ENCODE measurements around the gene LPP. TPM values are rescaled to one million over a fixed set of nuclear protein-coding genes. Genes with fewer than 3 reads are reported as not detected.

Gene LPP
- polyA plus RNA-seq, 1 donor (not counting 4 experiments of a cell fraction or from before 2014, with no cell fraction given) = 16.0 TPM

DNA sequence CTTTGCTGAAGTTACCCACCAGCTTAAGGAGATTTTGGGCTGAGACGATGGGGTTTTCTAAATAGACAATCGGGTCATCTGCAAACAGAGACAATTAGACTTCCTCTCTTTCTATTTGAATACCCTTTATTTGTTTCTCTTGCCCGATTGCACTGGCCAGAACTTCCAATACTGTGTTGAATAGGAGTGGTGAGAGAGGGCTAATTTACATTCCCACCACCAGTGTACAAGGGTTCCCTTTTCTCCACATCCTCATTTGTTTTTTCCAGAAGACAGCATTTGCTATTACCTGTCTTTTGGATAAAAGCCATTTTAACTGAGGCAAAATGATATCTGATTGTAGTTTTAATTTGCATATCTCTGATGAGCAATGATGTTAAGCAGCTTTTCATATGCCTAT, 687.9 kb downstream of the LPP start:
- no peak overlapping the region for H2AFZ ChIP-seq (ENCODE audit: control insufficient read depth, low read length)
- dilution Hi-C loops (cut with MboI; ENCODE audit: extremely low pct_ligation_motif_present, low sequenced_read_pairs) = no loop called here
- DNase-seq (ENCODE audit: low read depth, low spot score) (no peak), FAIRE-seq (no peak)
- no peak overlapping the region for H3K4me3 ChIP-seq (ENCODE audit: control insufficient read depth in 2 of 3, extremely low read depth in 1 of 3, insufficient read depth in 2 of 3, low read depth in 1 of 3, low read length in 3 of 3)
- no peaks in the 10 kb centered on the region for H4K20me1 ChIP-seq (ENCODE audit: control insufficient read depth, extremely low read depth, insufficient read depth, low read length)
- no peak for TF ChIP-seq EZH2 (IDR thresholded peaks at IDR 0.05; ENCODE audit: low read length)
- TF ChIP-seq, protein P1, sequence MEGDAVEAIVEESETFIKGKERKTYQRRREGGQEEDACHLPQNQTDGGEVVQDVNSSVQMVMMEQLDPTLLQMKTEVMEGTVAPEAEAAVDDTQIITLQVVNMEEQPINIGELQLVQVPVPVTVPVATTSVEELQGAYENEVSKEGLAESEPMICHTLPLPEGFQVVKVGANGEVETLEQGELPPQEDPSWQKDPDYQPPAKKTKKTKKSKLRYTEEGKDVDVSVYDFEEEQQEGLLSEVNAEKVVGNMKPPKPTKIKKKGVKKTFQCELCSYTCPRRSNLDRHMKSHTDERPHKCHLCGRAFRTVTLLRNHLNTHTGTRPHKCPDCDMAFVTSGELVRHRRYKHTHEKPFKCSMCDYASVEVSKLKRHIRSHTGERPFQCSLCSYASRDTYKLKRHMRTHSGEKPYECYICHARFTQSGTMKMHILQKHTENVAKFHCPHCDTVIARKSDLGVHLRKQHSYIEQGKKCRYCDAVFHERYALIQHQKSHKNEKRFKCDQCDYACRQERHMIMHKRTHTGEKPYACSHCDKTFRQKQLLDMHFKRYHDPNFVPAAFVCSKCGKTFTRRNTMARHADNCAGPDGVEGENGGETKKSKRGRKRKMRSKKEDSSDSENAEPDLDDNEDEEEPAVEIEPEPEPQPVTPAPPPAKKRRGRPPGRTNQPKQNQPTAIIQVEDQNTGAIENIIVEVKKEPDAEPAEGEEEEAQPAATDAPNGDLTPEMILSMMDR (optimal IDR thresholded peaks at IDR 0.05 in 1 of 3, IDR thresholded peaks at IDR 0.05 in 1 of 3, conservative IDR thresholded peaks at IDR 0.05 in 1 of 3; ENCODE audit: extremely low read depth in 1 of 3, insufficient read depth in 2 of 3, low read length in 3 of 3) = no peak
- H3K4me2 ChIP-seq (ENCODE audit: control insufficient read depth, extremely low read depth, insufficient read depth, low read depth, low read length) = no peak overlapping the region
- H3K4me1 ChIP-seq (ENCODE audit: control insufficient read depth, extremely low read depth, insufficient read depth, low read length) = no peaks in the 10 kb centered on the region
- no peak overlapping the region for H3K9ac ChIP-seq (ENCODE audit: control insufficient read depth, extremely low read depth, insufficient read depth, low read length)
- no peaks in the 10 kb centered on the region for H3K9me1 ChIP-seq (ENCODE audit: control insufficient read depth, extremely low read depth, insufficient read depth, low read length)
- no peaks in the 10 kb centered on the region for H3K36me3 ChIP-seq (ENCODE audit: control insufficient read depth in 2 of 2, extremely low read depth in 1 of 2, insufficient read depth in 2 of 2, low read length in 2 of 2)
- H3K27me3 ChIP-seq (ENCODE audit: control insufficient read depth, extremely low read depth, insufficient read depth, low read length) = no peaks in the 10 kb centered on the region
- H3K79me2 ChIP-seq (ENCODE audit: control insufficient read depth, insufficient read depth, low read length) = no peaks in the 10 kb centered on the region
- no peak overlapping the region for H3K27ac ChIP-seq (ENCODE audit: control insufficient read depth, insufficient read depth, low read length)
- H3K9me3 ChIP-seq (ENCODE audit: control insufficient read depth, low read depth, low read length) = no peaks in the 10 kb centered on the region

GRCh38 chr3:188842639-188843038, 688.7 kb downstream of the LPP start:
- TF ChIP-seq EZH2 (IDR thresholded peaks at IDR 0.05; ENCODE audit: low read length) = no peak
- TF ChIP-seq, protein P1 (optimal IDR thresholded peaks at IDR 0.05 in 1 of 3, IDR thresholded peaks at IDR 0.05 in 1 of 3, conservative IDR thresholded peaks at IDR 0.05 in 1 of 3; ENCODE audit: extremely low read depth in 1 of 3, insufficient read depth in 2 of 3, low read length in 3 of 3) = no peak
- Histone ChIP-seq H3K36me3 (ENCODE audit: control insufficient read depth in 2 of 2, extremely low read depth in 1 of 2, insufficient read depth in 2 of 2, low read length in 2 of 2) (no peaks in the 10 kb centered on the region), H3K4me2 (ENCODE audit: control insufficient read depth, extremely low read depth, insufficient read depth, low read depth, low read length) (no peak overlapping the region), H4K20me1 (ENCODE audit: control insufficient read depth, extremely low read depth, insufficient read depth, low read length) (no peaks in the 10 kb centered on the region), H2AFZ (ENCODE audit: control insufficient read depth, low read length) (no peak overlapping the region), H3K4me3 (ENCODE audit: control insufficient read depth in 2 of 3, extremely low read depth in 1 of 3, insufficient read depth in 2 of 3, low read depth in 1 of 3, low read length in 3 of 3) (no peak overlapping the region), H3K27ac (ENCODE audit: control insufficient read depth, insufficient read depth, low read length) (no peak overlapping the region), H3K9me3 (ENCODE audit: control insufficient read depth, low read depth, low read length) (no peaks in the 10 kb centered on the region), H3K9ac (ENCODE audit: control insufficient read depth, extremely low read depth, insufficient read depth, low read length) (no peak overlapping the region), H3K4me1 (ENCODE audit: control insufficient read depth, extremely low read depth, insufficient read depth, low read length) (no peaks in the 10 kb centered on the region), H3K79me2 (ENCODE audit: control insufficient read depth, insufficient read depth, low read length) (no peaks in the 10 kb centered on the region), H3K27me3 (ENCODE audit: control insufficient read depth, extremely low read depth, insufficient read depth, low read length) (no peaks in the 10 kb centered on the region), H3K9me1 (ENCODE audit: control insufficient read depth, extremely low read depth, insufficient read depth, low read length) (no peaks in the 10 kb centered on the region)
- FAIRE-seq = no peak
- DNase-seq (ENCODE audit: low read depth, low spot score) = no peak
- dilution Hi-C loops (cut with MboI; ENCODE audit: extremely low pct_ligation_motif_present, low sequenced_read_pairs) = no loop called here

All from keratinocyte (primary cell).